Myocyte (in vitro differentiated cells): ENCODE results near the gene COL26A1. TPM values are rescaled to one million over a fixed set of nuclear protein-coding genes. Genes with fewer than 3 reads are reported as not detected.
"Not testable (repeated sequence)": the region's sequence is repeated elsewhere in the genome, so short reads cannot be mapped to it uniquely, and the experiment has no call there.

Source experiments
- DNase-seq: peaks from one replicate; pipeline ENCODE4 v3.0.0-alpha.2; 2012; ENCODE audit warnings: low read depth
- total RNA-seq: library from RNA; depleted of rRNA; stranded (reverse); fragments of >200 nt; gene quantifications from 2 replicates; pipeline ENCODE4 v1.2.3, GENCODE V29; 2014

Gene COL26A1
- total RNA-seq, 1 donor from 2014 or later, result 0.19 TPM

DNA sequence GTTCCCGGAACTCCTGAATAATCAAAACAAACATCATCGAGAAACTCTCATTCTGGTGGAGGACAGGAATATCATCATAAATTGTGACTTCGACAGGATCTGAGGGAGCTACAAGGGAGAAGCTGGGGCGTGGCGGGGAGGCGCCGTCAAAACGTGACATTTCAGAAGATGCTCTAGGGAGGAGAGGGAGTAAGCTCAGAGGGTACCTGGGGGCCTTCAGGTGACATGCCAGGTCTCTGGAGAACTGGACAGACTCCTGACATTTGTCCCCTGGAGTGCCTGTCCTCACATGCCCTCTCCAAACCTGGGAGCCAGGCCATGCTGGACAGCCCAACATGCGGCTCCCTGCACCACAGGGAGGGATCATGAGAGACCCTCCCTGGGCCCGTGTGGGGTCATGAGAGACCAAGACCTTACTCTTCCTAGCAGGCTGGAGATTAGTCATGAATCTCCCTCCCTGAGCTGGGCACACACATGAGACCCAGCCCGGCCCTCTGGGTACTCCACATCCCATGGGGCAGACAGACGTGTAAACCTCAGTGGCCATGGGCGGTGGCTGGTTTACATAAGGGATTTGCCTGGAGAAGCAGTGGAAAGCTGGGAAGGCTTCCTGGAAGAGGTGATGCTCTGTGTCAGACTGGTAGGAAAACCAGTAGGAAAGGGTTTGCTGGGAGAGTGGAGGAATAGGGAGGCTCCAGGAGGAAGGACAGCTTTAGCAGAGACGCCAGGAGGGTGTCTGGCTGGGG is 185.4 kb downstream of the COL26A1 start:
- no peak for DNase-seq

DNA sequence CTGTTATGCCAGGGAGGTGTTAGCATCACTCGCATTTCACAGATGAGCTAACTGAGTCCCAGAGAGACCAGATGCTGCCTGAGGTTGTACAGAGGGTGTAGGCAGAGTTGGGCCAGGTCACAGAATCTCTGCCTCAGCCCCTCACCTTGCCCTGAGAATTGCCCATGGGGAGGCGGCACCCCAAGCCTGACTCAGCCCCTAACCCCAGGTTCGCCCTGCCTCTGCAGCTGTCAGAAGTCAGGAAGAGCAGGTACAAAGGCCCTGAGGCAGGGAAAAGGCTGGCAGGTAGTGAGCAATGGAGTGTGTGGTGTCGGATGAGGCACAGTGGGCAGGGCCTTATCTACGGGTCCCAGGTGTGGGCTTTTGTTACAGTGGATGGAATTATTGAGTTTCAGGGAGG is 187.1 kb downstream of the COL26A1 start:
- no peak for DNase-seq

DNA sequence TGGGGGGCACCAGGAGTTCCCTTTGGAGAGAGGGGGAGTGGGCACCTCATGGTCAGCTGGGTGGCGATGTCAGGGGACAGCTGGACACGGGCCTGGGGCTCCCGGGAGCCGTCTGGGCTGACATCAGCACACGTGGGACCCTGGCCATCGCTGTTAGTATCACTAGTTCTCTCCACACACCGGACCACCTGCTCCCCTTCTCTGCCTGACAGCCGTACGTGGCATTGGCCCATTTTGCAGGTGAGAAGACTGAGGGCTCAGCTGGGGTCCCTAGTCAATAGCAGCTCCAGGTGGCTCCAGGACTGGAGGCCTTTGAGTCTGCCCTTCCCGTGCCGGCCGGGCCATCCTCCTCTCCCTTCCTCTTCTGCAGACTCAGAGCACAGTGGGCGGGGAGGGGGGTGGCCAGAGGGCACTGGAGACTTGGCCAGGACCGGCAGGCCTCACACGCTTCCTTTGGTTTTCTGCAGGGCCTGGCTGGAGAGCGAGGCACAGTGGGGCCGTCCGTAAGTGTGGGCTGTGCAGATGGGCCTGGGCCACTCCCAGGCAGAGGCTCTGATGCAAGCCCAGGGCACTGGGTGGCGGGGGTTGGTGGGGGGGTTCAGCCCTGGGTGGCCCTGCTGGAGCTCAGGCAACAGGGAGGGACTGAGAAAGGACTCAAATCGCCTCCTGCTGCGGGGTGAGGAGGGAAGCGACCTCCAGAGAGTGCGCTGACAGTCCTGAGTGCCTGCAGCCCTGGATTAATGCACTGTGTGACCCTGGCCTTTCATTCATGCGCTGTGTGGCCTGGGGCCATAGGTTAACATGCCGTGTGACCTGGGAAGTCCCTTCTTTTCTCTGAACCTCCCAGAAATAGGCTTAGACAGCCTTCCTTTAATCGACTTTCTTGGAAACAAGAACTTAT is 188.2 kb downstream of the COL26A1 start:
- no peak for DNase-seq

DNA sequence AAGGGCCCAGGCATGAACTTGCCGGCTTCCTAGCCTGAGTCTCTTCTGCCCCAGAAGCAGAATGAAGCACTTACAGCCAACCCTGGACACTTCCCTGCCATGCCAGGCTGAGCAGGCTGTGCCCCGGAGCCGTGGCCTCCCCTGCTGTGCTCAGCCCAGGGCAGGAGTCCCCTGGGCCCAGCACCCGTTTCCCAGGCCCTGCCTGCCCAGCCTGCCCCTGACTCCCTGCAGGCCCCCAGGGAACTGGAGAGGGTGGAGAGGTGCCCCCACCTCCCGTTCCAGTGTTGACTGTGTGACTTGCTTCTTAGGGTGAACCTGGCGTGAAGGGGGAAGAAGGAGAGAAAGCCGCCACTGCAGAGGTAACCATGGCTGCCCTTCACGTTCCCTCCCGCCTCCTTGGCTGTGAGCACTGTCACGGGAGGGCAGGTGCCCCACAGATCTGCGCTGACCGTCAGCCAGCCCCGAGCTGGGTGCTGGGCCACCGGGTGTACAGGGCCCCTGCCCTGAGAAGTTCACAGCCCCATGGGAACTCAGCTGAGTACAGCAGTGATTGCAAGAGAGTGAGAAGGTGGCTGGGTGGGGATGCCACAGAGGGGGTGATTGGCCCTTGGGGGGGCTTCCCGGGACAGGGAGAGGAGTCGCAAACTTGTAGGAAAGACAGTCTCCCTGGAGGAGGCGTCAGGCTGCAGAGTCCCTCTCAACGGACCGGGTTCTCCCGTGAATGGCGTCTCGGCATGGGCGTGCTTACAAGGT is 190.5 kb downstream of the COL26A1 start:
- DNase-seq, result no peak

DNA sequence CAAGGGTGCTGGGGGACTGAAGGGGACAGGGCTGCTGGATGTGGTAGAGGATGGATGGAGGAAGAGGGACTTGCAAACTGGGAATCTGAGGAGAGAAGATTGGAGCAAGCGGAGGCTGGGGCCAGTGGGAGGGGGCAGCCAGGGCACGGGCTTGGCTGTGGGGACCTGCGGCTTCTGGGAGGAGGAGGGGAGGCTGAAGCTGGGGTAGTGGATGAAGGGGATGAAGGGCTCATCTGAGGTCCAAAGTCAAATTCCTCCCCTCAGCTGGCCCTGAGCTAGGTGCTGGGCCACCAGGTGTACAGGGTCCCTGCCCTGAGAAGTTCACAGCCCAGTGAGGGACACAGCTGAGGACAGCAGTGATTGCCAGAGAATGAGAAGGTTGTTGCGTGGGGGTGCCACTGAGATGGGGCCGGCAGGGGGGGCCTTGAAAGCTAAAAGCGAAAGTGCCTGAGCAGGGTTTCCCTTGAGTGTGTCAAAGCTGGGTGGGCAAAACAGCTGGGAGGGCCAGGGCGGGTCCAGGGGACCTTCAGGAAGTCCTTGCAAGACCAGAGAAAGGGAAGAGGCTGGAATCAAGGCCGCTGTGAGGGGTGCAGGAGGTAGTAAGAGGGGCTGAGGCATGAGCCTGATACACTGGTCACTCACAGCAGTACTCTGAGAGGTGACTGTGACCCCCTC is 191.2 kb downstream of the COL26A1 start:
- no peak for DNase-seq

DNA sequence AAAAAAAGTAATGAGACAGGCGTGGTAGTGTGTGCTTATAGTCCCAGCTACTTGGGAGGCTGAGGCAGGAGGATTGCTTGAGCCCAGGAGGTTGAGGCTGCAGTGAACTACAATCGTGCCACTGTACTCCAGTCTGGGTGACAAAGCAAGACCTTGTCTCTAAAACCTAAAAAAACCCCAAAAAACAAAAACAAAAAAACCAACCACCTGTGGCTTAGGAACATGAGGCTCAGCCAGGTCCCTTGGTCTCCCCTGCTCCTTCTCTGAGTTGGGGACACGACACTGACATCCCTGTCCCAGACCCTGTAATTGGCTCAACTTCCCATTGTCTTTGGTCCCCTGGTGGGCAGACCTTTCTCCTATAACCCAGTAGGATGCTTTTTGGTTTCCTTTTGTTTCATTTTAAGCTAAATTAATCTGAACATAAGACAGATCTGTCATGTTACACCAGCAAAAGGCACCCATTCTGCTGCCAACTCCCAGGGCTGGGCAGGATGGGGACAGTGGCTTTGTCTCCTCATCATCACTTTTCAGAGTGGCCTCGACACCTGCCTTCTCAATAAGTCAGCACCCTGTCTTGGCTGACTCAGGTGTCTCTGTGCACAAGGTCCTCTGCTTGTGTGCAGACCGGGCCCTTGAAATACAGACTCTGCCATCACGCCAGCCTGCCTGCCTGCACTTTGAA is 192.1 kb downstream of the COL26A1 start:
- no peak for DNase-seq

DNA sequence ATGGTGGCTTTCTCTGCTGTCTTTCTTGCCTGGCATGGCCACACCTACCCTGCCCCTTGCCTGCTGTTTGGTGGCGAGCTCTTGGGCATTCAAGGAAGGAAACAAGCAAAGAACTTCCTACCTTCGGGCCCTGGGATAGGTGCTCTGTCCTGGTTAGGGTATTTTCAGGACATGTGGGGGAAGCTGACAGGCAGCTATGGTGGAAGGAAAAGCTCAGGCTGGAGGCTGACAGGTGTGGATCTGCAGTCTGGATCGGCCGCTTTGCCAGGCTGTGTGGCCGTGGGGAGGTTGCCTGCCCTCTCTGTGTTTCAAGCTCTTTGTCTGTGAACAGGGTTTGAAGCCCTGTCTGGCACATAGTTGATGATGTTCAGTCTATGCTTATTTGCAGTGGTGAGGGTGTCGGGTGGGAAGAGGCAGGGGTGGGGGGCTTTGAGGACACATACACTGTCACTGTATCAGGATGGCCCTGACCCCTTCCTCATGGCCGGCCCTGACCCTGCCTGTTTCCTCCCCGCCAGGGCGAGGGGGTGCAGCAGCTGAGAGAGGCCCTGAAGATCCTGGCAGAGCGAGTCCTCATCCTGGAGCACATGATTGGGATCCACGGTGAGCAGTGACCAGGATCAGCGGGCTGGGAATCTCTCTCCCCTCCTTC is 192.7 kb downstream of the COL26A1 start:
- DNase-seq, result no peak

DNA sequence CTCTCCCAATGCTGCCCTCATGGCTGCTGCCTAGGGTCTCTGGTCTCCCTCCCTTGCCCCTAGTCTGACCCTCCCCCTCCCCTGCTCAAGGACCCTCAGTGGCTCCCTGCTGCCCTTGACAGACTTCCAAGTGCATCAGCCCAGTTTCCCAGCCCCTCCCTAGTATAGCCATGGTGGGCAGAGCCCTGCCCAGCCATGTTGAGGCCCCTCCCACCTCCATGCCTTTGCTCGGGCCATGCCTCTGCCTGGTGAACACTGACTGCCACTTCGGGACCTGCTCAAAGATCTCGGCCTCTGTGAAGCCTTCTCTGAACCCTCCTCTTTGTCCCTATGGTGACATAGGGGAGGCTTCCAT is 193.2 kb downstream of the COL26A1 start:
- DNase-seq, result no peak

DNA sequence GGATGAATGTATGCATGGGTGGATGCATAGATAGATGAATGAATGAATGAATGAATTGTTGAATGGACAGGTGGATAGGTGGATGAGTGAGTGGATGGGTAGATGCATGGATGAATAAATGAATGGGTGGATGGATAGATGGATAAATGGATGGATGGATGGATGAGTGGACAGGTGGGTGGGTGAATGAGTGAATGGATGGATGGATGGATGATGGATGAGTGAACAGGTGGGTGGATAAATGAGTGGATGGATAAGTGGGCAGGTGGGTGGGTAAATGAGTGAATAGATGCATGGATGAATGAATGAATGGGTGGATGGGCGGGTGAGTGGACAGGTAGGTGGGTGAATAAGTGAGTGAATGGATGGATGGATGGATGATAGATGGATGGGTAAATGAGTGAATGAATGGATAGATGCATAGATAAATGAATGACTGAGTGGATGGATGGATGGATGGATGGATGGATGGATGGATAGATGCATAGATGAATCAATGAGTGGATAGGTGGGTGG is 193.8 kb downstream of the COL26A1 start:
- no peak for DNase-seq

DNA sequence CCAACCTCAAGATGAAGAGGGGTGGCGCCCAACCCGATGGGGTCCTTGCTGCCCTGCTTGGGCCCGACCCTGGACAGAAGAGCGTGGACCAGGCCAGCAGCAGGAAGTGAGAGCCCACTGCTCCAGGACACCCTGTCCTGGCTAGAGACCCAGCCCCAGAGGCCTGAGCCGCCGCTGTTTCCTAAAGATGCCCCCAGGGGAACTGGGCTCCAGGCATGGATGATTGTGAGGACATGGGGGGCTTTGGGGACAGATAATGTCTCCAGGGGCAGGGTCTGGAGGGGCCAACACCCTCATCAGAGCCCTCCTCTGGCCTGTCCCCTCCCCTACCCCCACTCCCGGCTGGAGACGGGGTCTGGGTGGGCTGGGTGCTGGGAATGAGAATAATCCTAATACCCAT is 194.7 kb downstream of the COL26A1 start:
- no peak for DNase-seq

DNA sequence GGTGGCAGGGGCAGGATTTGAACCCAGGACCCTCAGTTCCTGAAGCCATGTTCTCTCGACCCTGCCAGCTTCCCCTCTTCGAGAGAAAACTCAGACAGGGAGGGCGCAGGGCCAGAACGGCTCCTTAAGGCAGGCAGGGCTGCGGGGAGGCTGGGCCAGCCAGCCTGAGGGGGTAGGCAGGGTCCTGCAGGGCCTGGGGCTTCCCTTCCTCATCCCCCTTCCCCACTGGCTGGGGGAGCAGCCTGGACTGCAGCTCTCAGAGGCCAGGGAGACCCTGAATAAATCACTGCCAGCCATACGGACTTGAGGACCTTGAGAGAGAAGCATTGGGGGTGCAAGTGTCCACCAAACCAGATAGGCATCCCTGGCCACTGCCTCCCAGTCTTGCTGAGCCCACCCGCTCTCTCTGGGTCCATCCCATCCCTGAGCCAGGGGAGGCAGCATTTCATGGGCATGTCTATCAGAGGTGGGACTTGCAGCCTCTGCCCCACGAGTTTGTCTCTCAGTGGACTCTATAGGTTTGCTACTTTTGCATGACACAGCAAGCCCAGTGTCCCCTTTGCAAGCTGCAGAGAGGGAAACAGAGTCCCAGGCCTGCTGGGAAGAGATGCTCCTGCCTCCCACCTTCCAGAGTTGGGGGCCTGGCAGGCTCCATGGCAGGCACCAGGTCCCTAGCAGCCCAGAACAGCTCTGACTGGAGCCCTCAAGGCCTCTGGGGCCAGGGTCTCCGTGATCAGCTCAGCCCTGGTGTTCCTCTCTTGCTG is 195.5 kb downstream of the COL26A1 start:
- no peak for DNase-seq

DNA sequence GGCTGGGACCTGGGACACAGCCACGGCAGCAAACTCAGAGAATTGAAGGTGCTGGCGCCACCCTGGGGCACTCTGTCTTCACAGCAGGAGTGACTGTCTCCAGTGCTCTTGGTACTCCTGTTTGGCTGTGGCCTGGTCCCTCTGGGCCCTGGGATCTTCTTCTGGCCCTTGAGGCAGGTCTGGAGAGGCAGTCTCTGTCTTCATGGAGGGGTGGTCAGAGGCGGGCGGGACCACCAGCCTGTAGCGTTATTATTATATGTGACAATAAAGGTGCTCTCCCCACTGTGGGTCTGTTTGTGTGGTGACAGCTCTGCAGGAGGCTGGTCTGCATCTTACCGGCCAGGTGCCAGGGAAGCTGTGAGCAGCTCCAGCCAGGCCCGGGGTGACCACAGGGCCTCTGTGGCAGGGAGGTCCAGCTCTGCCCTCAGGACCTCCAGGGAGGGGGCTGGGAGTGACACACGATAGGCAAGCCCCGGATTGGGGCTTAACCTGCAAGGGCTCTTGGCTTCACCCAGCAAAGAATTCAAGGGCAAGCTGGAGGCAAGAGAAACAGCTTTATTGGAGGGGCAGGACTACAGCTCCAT is 196.2 kb downstream of the COL26A1 start:
- no peak for DNase-seq

DNA sequence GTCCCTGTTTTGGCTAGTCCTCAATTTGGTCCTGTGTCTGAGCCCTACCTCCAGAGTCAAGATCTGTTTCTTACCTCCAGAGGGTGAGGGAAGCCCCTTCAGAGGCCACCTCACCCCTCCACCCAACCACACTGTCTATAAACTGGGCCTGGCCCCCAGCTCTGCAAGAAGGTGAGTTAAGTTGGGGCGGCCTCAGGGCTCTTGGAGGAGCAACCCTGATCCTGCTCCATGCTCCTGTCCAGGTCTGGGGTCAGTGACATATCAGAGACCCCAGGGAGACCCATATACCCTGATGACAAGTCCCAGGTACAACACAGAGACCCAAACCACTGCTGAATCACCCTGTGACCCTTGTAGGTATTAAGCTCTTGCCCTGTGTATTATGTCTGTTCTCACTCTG is 196.9 kb downstream of the COL26A1 start:
- no peak for DNase-seq

DNA sequence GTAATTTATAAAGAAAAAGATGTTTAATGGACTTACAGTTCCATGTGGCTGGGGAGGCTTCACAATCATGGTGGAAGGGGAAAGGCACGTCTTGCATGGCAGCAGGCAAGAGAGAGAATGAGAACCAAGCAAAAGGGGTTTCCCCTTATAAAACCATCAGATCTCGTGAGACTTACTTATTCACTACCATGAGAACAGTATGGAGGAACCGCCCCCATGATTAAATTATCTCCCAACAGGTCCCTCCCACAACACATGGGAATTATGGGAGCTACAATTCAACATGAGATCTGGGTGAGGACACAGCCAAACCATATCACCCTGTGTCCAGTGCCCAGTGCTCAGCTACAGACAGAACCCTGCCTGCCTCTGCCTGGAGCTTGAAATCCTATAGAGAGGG is 197.3 kb downstream of the COL26A1 start:
- not testable (repeated sequence) for DNase-seq

DNA sequence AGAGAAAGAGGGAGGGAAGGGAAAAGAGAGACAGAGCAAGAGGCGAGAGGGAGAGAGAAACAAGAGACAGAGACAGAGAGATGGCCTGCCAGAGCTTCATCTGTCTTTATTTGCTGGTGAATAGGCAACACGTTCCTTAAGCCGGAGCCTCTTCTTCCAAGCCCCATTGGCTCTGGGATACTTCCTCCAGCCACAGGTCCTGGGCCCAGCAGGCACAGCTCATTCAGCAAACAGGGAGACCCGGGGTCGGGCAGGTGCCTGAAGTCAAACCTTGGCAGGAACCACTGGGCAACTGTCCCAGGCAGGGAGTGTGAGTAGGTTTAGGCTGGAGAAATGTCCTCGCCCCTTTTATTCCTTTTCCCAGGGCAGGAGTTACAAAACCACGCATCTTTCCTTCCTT is 198.2 kb downstream of the COL26A1 start:
- DNase-seq, result no peak

DNA sequence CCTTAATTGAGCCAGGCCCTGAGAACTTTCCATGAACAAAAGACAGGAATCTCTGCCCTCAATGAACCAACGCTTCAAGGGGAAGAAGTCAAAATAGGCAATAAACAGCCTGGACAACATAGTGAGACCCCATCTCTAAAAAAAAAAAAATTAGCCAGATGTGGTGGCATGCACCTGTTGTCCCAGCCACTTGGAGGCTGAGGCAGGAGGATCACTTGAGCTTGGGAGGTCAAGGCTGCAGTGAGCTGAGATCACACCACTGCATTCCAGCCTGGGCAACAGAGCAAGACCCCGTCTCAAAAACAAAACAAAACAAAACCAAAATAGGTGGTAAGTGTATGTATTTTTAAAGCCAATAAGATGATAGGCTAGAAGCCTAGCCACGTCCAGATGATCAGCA is 198.6 kb downstream of the COL26A1 start:
- DNase-seq, result not testable (repeated sequence)

DNA sequence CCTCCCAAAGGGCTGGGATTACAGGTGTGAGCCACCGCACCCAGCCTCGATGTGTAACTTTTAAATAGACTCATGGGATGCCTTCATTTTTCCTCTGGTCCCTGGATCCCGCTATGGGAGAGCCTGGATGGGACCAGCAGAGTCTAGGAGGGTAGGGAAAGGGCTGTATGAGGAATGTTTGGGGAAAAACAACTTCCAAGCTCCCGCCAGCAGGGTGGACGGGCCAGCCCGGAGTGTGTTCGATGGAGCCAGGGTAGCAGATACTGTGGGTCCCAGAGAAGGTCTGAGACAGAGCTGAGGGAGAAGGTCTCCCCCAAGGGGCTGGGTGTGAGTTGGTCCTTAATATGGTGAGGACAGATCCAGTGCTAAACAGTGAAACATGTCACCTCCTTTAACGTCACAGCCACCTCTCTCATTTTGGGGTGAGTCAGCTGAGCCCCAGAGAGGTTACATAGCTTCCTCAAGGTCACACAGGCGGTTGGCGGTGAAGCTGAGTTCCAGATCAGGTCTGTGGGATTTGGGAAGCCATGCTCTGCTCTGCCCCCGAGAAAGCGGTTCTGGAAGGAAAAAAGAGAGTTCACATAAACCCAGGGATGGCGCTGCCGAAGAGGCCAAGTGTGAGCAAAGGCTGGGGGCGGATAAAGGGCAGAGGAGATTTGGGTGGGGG is 200.0 kb downstream of the COL26A1 start:
- no peak for DNase-seq

DNA sequence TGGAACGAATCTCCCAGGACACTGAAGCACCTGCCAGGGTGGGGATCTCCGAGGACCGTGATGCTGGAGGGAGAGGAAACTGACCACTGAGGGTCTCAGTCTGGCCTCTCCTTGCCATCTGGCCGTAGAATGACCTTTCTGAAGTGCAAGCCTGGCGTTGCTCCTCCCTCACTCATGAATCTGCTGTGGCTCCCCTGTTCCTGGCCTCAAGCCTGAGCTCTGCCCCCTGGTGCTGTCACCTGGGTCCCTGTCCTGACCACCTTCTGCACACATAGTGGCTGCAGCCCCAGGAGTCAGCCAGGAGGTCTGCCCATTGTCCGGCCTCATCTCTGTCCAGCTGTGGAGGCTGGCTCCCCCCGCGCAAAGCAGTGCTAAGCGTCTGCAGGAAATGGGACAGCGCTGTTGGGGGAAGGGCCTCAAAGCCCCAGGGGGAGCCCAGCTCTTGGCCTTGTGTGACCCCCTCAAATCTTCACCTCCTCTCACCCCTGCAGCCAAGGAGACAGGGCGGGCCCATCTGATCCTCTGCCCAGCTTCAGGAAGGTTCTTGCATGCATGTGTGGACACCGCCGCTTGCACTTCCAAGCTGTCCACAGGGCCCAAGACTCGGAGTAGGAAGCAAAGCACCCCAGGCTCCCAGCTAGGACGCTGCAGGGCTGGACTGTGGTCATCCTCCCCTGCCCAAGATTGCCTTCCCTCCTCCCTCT is 200.7 kb downstream of the COL26A1 start:
- DNase-seq, result no peak
